K562 (cell line): ENCODE results near the gene IFI27L1. TPM values are rescaled to one million over a fixed set of nuclear protein-coding genes. Genes with fewer than 3 reads are reported as not detected.

ENCODE experiments used
- ATAC-seq: fragments of 200-7000 bp; cut with Tn5 transposase; 3 replicates; pipeline ENCODE4 v1.9.1; 2020; ENCODE audit warnings: moderate library complexity
- BruUV-seq: library from RNA; stranded (reverse); fragments of 400-500 nt; replicated peaks from 2 replicates; lab custom pipeline; 2021; lab: Mats Ljungman, UMichigan
- CTCF ChIA-PET: fragments of 300-600 bp; formaldehyde crosslinking; extraction: SDS; loops from one replicate; lab custom pipeline; 2021; ENCODE audit warnings: low intra/inter-chr PET ratio; lab: Yijun Ruan, JAX
- POLR2A ChIA-PET: fragments of 300-600, 350-650 bp; sonication (Branson Sonifier 250); formaldehyde crosslinking; extraction: SDS; loops from one replicate; lab custom pipeline; 2021; ENCODE audit warnings: antibody characterized with exemption, inconsistent platforms; lab: Yijun Ruan, JAX
- DNase-seq, 4 experiments: peaks; one replicate each; pipeline versions ENCODE4 v3.0.0 to v3.0.0-alpha.2; 2011 to 2018; ENCODE audit warnings: low spot score in 3 of 4, mixed read lengths in 3 of 4; ENCODE audit errors: extremely low read depth in 1 of 4
- FAIRE-seq: peaks from 2 replicates; lab custom pipeline; 2011; peaks lifted over from hg19 to GRCh38; lab: Jason Lieb, UNC
- H2AFZ ChIP-seq: 2 replicates; pipeline ENCODE4 v1.6.0; 2011; ENCODE audit warnings: low read depth, low read length, control low read depth, inconsistent platforms
- H3K27ac ChIP-seq: fragments of 200-600 bp; 3 replicates; pipeline ENCODE4 v1.8.0; 2011; ENCODE audit warnings: low read depth, mild to moderate bottlenecking, control low read depth, inconsistent platforms, low read length, moderate library complexity, mixed read lengths; ENCODE audit errors: extremely low read depth
- H3K27me3 ChIP-seq, 2 experiments: fragments of 300-600 bp in 1 of 2; 2 replicates in 1 of 2; 3 replicates in 1 of 2; pipeline versions ENCODE4 v1.6.0 to v1.8.0; 2011; ENCODE audit warnings: inconsistent platforms in 2 of 2, low read length in 2 of 2, mild to moderate bottlenecking in 1 of 2, mixed read lengths in 1 of 2, moderate library complexity in 1 of 2; ENCODE audit not compliant: control insufficient read depth in 2 of 2, insufficient read depth in 2 of 2
- H3K36me3 ChIP-seq: fragments of 300-600 bp; 3 replicates; pipeline ENCODE4 v1.8.0; 2011; ENCODE audit warnings: mild to moderate bottlenecking, low read length, inconsistent platforms; ENCODE audit not compliant: control insufficient read depth, insufficient read depth
- H3K4me1 ChIP-seq, 2 experiments: fragments of 200-600 bp in 1 of 2; replicated peaks in 1 of 2; 2 replicates in 1 of 2; 3 replicates in 1 of 2; pipeline versions ENCODE4 v1.5.1 to v1.8.0; 2011; ENCODE audit warnings: inconsistent platforms in 2 of 2, low read length in 2 of 2, mild to moderate bottlenecking in 1 of 2, mixed read lengths in 1 of 2, moderate library complexity in 1 of 2; ENCODE audit not compliant: control insufficient read depth in 2 of 2, insufficient read depth in 2 of 2
- H3K4me2 ChIP-seq: 2 replicates; pipeline ENCODE4 v1.6.1; 2011; ENCODE audit warnings: low read length, control low read depth, inconsistent platforms, mixed read lengths; ENCODE audit not compliant: insufficient read depth
- H3K4me3 ChIP-seq: fragments of 200-600 bp; sonication (generic), shearing (Covaris generic); 2 replicates; pipeline ENCODE4 v1.5.1; 2016; ENCODE audit warnings: control low read depth, inconsistent platforms
- H3K79me2 ChIP-seq: fragments of 200-600 bp; 3 replicates; pipeline ENCODE4 v1.8.0; 2011; ENCODE audit warnings: low read length, inconsistent platforms; ENCODE audit not compliant: control insufficient read depth, insufficient read depth
- H3K9ac ChIP-seq, 2 experiments: 2 replicates each; pipeline versions ENCODE4 v1.6.0 to v1.6.1; 2011; ENCODE audit warnings: low read depth in 2 of 2, low read length in 2 of 2, control low read depth in 1 of 2, inconsistent platforms in 1 of 2, mild to moderate bottlenecking in 1 of 2, mixed read lengths in 1 of 2; ENCODE audit not compliant: insufficient read depth in 1 of 2
- H3K9me1 ChIP-seq: one replicate; pipeline ENCODE4 v1.6.0; 2011; ENCODE audit warnings: inconsistent platforms, mild to moderate bottlenecking, low read length, moderate library complexity; ENCODE audit not compliant: control insufficient read depth, insufficient read depth
- H3K9me3 ChIP-seq: replicated peaks from 2 replicates; pipeline ENCODE4 v1.5.1; 2011; ENCODE audit warnings: low read depth, low read length, inconsistent platforms; ENCODE audit not compliant: control insufficient read depth, insufficient read depth
- H4K20me1 ChIP-seq: replicated peaks from 2 replicates; pipeline ENCODE4 v1.6.1; 2011; ENCODE audit warnings: low read length, inconsistent platforms, mixed read lengths; ENCODE audit not compliant: control insufficient read depth, insufficient read depth
- NONO ChIP-seq, 2 experiments: fragments of 200-400 bp in 1 of 2; fragments of 450-650 bp in 1 of 2; formaldehyde crosslinking in 1 of 2; IDR thresholded peaks; 2 replicates each; pipeline ENCODE4 v1.6.1; 2017; ENCODE audit warnings: low read depth in 2 of 2, mild to moderate bottlenecking in 2 of 2, moderate library complexity in 2 of 2, low read length in 1 of 2
- NR4A1 ChIP-seq, 2 experiments: fragments of 250-450 bp in 1 of 2; fragments of 450-650 bp in 1 of 2; sonication (Bioruptor Pico) in 1 of 2; IDR thresholded peaks; 2 replicates each; pipeline versions ENCODE4 v1.4.0 to v1.6.1; 2016 to 2020; ENCODE audit warnings: mild to moderate bottlenecking in 2 of 2, missing compliant biosample characterization in 1 of 2, missing genetic modification characterization in 1 of 2, moderate library complexity in 1 of 2
- SAFB ChIP-seq: fragments of 200-400 bp; formaldehyde crosslinking; IDR thresholded peaks from 2 replicates; pipeline ENCODE4 v1.6.1; 2017; ENCODE audit warnings: low read depth, low read length, borderline replicate concordance
- SMARCB1 ChIP-seq: IDR thresholded peaks from 2 replicates; pipeline ENCODE4 v1.6.1; 2011; ENCODE audit warnings: improper control_type of control experiment, low read depth; ENCODE audit not compliant: insufficient read length
- STAG1 ChIP-seq: sonication (generic); formaldehyde crosslinking; IDR thresholded peaks from 2 replicates; pipeline ENCODE4 v1.5.0; 2020; ENCODE audit warnings: missing genetic modification reagents, borderline replicate concordance
- TFAM ChIP-seq: fragments of 250-450 bp; sonication (Bioruptor Pico); conservative IDR thresholded peaks from 2 replicates; pipeline ENCODE4 v1.5.0; 2021; ENCODE audit warnings: mild to moderate bottlenecking, moderate library complexity
- ZNF311 ChIP-seq: fragments of 250-450 bp; sonication (Bioruptor Pico); IDR thresholded peaks from 2 replicates; pipeline ENCODE4 v1.4.0; 2020; ENCODE audit warnings: mild to moderate bottlenecking, moderate library complexity
- ZNF408 ChIP-seq: fragments of 250-450 bp; sonication (Bioruptor Pico); IDR thresholded peaks from 2 replicates; pipeline ENCODE4 v1.4.0; 2020; ENCODE audit warnings: low read depth, mild to moderate bottlenecking, moderate library complexity
- WGBS: fragments of 100-300 bp; shearing (Covaris generic); methylation state at CpG from one replicate; pipeline ENCODE4 v1.1.6; 2016; ENCODE audit warnings: low coverage, mixed read lengths; ENCODE audit not compliant: insufficient coverage; ENCODE audit errors: missing lambda C conversion rate; 5-methylcytosine and 5-hydroxymethylcytosine counted together
- in situ Hi-C: fragments of 300-500 bp; cut with MboI; formaldehyde crosslinking; loops from 4 replicates; pipeline ENCODE4 v1.15.0; 2018; ENCODE audit warnings: inconsistent platforms, mixed read lengths
- intact Hi-C: fragments of 100-400 bp; cut with micrococcal nuclease; formaldehyde crosslinking; loops from 2 replicates; pipeline ENCODE4 v1.14.2; 2022
- polyA plus RNA-seq, 8 experiments: library from polyadenylated mRNA; depleted of rRNA in 4 of 8; stranded (reverse) in 5 of 8; unstranded in 3 of 8; fragments of >200 nt; fragmentation: Nextera tagmentation in 2 of 8; fragmentation: Illumina TruSeq in 1 of 8; extraction: Ambion mirVana in 2 of 8; extraction: Trizol in 1 of 8; gene quantifications; 2 replicates each; pipeline versions ENCODE4 v1.2.1 to v1.2.3, GENCODE V29; 2011 to 2014; ENCODE audit warnings: inconsistent platforms in 1 of 8, missing spikeins in 1 of 8
- total RNA-seq, 7 experiments: library from RNA; depleted of rRNA in 6 of 7; stranded (reverse); fragments of >200 nt in 6 of 7; fragmentation: Illumina TruSeq in 2 of 7; extraction: Trizol in 2 of 7; gene quantifications; 2 replicates each; pipeline versions ENCODE4 v1.2.1 to v1.2.3, GENCODE V29; 2011 to 2021; ENCODE audit warnings: low replicate concordance in 1 of 7
- TF ChIP-seq, protein P1 (sequence below): fragments of 250-450 bp; sonication (Bioruptor Pico); IDR thresholded peaks from 2 replicates; pipeline ENCODE4 v1.8.0; 2022; ENCODE audit warnings: moderate library complexity, mild to moderate bottlenecking, inconsistent platforms
- TF ChIP-seq, protein P2 (sequence below): fragments of 450-650 bp; IDR thresholded peaks from 2 replicates; pipeline ENCODE4 v1.6.1; 2016; ENCODE audit warnings: low read depth, mild to moderate bottlenecking, moderate library complexity
- TF ChIP-seq, protein P3 (sequence below): sonication (generic); formaldehyde crosslinking; IDR thresholded peaks from 2 replicates; pipeline ENCODE4 v1.5.0; 2020; ENCODE audit warnings: missing genetic modification reagents

The IFI27L1 gene
- total and polyA plus RNA-seq, 9 of the 15 experiments (the other 6 are each of a cell fraction or from before 2014, with no cell fraction given), result 14.5 to 28.0 (median 23.8) TPM

DNA sequence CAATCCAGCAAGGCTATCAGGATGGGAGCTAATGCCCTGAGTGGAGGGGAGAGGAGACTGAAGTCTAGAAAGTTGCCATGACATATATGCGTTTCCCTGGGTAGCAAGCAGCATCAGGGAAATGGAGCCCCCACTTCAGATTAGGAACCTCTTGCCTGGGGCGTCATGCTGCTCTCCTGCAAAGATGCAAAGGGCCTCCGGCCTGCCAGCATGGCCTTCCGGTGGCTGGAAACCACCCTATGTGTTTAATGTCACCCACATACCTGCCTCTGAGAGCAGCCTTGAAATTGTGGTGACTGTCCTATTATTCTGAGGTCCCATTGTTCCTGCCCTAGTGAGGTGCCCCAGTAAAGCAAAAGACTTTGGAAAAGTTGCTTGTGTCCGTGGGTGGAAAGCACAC lies 58.3 kb downstream of the IFI27L1 start:
- Histone ChIP-seq H3K9me1 (no peaks in the 10 kb centered on the region), H3K9ac (no peak overlapping the region), H3K9me3 (no peaks in the 10 kb centered on the region; the same call in 1 of the 2 replicates), H3K27me3 (peaks cover 0 to 15% of the 10 kb centered on the region in 2 experiments; a peak in 2 of 5 replicates), H3K4me2 (no peak overlapping the region), H3K27ac (no peak overlapping the region), H3K79me2 (no peaks in the 10 kb centered on the region), H3K4me3 (no peak overlapping the region), H2AFZ (no peak overlapping the region), H3K36me3 (no peaks in the 10 kb centered on the region), H3K4me1 (no peaks in the 10 kb centered on the region; a peak in 2 of 5 replicates), H4K20me1 (no peaks in the 10 kb centered on the region)
- CTCF ChIA-PET, result no interaction called here
- BruUV-seq, result no TSS peak
- intact Hi-C loops, result no loop called here
- no peak for ATAC-seq
- no peak for DNase-seq
- POLR2A ChIA-PET, result interaction anchor here (0.5 kb wide), 1 partner anchor 155 kb away, joined by 4 read pairs; no protein-coding TSS in a partner anchor
- WGBS, result 15% methylated on average over 5 of the region's 5 CpGs
- no peak for FAIRE-seq
- in situ Hi-C loops, result loop anchor here (5.0 kb wide), 1 partner anchor 102 kb away; no protein-coding TSS in a partner anchor
- TF ChIP-seq, protein P1, sequence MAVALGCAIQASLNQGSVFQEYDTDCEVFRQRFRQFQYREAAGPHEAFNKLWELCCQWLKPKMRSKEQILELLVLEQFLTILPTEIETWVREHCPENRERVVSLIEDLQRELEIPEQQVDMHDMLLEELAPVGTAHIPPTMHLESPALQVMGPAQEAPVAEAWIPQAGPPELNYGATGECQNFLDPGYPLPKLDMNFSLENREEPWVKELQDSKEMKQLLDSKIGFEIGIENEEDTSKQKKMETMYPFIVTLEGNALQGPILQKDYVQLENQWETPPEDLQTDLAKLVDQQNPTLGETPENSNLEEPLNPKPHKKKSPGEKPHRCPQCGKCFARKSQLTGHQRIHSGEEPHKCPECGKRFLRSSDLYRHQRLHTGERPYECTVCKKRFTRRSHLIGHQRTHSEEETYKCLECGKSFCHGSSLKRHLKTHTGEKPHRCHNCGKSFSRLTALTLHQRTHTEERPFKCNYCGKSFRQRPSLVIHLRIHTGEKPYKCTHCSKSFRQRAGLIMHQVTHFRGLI (CRISPR knock-in tag), result no peak
- TF ChIP-seq ZNF311, result no peak
- TF ChIP-seq, protein P2, sequence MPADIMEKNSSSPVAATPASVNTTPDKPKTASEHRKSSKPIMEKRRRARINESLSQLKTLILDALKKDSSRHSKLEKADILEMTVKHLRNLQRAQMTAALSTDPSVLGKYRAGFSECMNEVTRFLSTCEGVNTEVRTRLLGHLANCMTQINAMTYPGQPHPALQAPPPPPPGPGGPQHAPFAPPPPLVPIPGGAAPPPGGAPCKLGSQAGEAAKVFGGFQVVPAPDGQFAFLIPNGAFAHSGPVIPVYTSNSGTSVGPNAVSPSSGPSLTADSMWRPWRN, result no peak
- TF ChIP-seq SMARCB1, result no peak
- no peak for TF ChIP-seq SAFB
- no peak for TF ChIP-seq NR4A1 (CRISPR knock-in tag; IDR thresholded peaks at IDR 0.05)
- TF ChIP-seq NR4A1 (tag; IDR thresholded peaks at IDR 0.05), result no peak
- no peak for TF ChIP-seq NONO (IDR thresholded peaks at IDR 0.05; ENCODE audit: low read depth in 2 of 2, low read length in 1 of 2)
- TF ChIP-seq ZNF408 (CRISPR knock-in tag), result no peak
- TF ChIP-seq TFAM (CRISPR knock-in tag), result no peak
- TF ChIP-seq STAG1 (CRISPR knock-in tag), result no peak
- TF ChIP-seq, protein P3, sequence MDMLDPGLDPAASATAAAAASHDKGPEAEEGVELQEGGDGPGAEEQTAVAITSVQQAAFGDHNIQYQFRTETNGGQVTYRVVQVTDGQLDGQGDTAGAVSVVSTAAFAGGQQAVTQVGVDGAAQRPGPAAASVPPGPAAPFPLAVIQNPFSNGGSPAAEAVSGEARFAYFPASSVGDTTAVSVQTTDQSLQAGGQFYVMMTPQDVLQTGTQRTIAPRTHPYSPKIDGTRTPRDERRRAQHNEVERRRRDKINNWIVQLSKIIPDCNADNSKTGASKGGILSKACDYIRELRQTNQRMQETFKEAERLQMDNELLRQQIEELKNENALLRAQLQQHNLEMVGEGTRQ (CRISPR knock-in tag), result no peak
